Fibroblast of lung (primary cell): ENCODE data around the gene LRRC55.

Source experiments
- CTCF ChIP-seq, 2 donors: IDR thresholded peaks in 1 of 2; conservative IDR thresholded peaks in 1 of 2; 1 replicate in 1 of 2; 2 replicates in 1 of 2; pipeline ENCODE4 v1.5.1; 2011 to 2012; ENCODE audit warnings: low read length in 2 of 2, control low read depth in 1 of 2, inconsistent platforms in 1 of 2, low read depth in 1 of 2, mild to moderate bottlenecking in 1 of 2
- EZH2 ChIP-seq: IDR thresholded peaks from 2 replicates; pipeline ENCODE4 v1.5.1; 2012; ENCODE audit warnings: low read length, control low read depth, mild to moderate bottlenecking; ENCODE audit errors: missing control alignments

- TF ChIP-seq CTCF (conservative IDR thresholded peaks at IDR 0.05 in 1 of 2, IDR thresholded peaks at IDR 0.05 in 1 of 2; ENCODE audit: low read depth in 1 of 2, low read length in 2 of 2) (no peak), EZH2 (no peak)
Observed at GRCh38 chr11:57191311-57192219, 9.8 kb downstream of the LRRC55 start.
